CD1c-positive myeloid dendritic cell (primary cell): Measurements from ENCODE around the gene PRPH2.
"Not testable (repeated sequence)": the region's sequence is repeated elsewhere in the genome, so short reads cannot be mapped to it uniquely, and the experiment has no call there.

Experiments used
- DNase-seq: peaks from one replicate; pipeline ENCODE4 v3.0.0-alpha.2; 2016; ENCODE audit errors: extremely low spot score

Gene PRPH2

GRCh38 chr6:42698217-42698616 lies 24.2 kb downstream of the PRPH2 start:
- DNase-seq = no peak

DNA sequence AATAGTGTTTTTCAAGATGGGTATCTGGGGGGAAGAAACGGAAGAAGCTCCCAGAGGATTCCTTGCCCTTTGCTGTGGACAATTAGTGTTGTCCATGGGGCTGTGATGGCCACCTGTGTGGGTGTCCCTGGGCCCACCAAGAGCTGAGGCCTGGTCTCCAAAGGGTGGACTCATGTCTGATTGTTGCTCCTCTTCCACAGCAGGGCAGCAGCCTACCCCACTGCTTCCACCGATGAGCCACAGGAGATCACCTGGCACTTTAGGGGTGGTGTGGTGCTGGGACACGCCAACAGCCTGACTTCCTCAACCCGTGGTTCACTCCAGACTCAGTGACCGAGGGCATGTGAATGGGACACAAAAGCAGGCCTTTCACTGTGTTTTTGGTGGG lies 25.1 kb downstream of the PRPH2 start:
- DNase-seq = no peak

GRCh38 chr6:42696526-42697267 lies 25.7 kb downstream of the PRPH2 start:
- no peak for DNase-seq

DNA sequence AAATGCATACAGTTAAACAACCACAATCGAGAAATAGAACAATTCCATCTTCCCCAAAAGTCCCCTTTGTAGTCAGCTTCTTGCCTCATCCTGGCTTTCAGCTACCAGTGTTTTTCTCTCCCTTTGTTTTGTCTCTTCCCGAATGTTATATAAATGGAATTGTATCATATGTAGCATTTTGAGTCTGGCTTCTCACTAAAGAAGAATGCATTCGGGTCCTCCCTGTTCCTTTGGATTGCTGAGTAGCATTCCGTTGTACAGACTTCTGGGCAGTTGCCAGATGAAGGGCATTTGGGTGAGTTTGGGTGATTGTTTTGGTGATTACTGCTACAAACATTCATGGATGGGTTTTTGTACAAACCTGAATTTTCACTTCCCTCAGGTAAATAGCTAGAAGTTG lies 27.8 kb downstream of the PRPH2 start:
- DNase-seq = no peak

DNA sequence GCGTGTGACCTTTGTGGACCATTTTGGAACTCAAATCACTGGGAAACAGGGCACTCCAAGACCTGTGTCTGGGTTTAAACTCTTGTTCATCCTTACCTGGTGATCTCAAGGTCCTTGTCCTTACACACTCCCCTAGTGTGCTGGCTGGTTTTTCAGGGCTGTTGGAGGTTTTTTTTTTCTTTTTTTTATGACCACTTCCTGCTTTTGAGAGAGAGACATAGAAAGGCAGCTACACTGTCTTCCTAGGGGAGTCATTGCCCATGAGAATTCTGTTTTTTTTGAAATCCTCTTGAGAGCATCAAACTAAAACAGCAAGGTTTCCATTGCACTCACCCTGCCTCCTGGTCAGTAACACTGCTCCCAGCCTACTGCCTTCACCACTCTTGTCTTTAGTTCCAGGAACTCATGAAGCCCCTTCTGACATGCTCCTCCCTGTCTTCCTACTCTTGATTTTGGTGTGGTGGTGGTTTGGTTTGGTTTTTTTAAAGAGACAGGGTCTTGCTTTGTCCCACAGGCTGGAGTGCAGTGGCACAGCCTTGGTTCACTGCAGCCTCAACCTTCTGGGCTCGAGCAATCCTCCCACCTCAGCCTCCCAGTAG lies 28.6 kb downstream of the PRPH2 start:
- no peak for DNase-seq

DNA sequence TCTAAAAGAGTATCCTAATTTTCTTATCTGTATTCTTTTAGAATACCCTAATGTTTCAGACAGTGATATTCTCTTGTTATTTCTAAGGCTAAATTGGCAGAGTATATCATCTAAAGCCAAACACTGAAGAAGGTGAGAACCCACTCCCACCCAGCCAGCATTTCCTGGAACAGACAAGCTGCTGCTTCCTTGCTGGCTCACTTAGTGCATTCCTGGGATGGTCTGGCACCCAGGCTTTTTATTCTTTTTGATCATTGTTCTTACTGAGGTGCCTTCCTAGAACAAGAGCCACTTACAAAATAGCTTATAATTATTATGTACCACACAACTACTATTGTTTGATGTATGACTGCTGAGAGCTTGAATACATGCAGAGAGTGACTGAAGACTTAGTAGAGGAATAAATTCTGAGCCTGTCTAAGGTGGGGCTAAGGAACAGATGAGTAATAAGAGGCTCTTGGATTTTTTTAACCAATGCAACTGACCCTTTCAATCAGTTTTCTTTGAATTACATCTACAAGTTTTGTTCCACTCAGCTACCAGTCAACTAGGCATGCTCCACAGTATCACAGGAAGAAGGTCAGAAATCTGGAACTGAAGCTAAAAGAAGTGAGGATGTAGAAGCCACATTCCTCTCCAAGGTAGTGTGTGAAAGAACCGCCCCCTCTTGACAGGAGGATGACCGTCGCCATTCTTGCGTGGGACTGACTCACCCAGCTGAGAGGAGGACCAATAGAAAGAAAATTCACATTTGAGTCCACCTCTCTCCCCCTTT lies 30.1 kb downstream of the PRPH2 start:
- DNase-seq = no peak

DNA sequence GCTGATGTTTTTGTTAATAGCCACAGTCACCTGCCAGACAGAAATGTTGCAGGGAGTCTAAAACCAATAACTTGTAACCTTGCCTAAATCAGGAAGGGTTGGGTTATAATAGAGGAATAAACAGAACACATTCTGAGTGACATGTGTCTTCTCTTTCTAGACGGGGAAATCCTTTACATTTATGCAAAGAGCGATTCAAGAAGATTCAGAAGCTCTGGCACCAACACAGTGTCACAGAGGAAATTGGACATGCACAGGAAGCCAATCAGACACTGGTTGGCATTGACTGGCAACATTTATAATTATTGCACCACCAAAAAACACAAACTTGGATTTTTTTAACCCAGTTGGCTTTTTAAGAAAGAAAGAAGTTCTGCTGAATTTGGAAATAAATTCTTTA lies 31.5 kb downstream of the PRPH2 start:
- DNase-seq = no peak

DNA sequence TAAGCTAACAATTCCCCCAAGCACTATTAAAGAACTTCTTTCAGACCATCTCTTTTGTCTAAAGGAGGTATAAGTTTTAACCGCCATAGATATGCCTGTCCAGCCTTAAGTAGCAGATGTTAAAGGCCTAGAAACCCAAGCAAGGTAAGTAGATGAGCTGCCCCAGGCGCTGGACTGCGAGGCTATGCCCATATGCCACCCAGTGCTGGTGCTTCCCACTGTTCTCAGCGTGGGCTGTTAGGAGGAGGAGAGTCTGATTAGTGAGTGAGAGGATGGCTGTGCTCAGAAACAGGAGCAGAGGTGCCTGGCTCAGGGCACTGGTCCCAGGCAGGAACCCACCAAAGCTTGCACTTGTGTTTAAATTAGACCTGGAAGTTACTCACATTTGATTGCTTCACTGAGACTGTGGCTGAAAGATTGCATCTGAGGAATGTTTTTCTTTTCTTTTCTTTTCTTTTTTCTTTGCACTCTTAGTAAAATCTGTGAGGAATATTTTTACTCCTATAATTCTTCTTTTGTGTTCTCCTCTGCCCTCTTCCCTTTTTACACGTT lies 32.2 kb downstream of the PRPH2 start:
- no peak for DNase-seq

GRCh38 chr6:42689371-42689770 lies 33.0 kb downstream of the PRPH2 start:
- DNase-seq = no peak

DNA sequence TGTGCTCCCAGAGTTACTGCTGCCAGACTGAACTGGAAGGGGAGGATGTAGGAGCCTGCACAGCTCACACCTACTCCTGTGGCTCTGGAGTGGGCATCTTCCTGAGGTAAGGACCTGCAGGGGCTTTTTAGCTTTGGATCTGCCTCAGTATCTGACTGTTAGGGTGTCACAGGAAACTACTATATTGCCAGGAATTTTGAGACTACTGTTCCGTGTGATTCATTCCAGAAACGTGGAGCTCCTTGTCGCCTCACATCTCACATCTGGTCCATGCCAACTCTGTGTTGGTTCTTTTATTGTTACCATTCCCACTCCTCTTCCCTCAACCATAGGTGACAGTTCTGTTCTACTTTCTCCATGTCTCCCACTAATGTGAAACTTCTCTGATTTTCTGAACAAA lies 34.1 kb downstream of the PRPH2 start:
- no peak for DNase-seq

- DNase-seq = no peak
Observed at GRCh38 chr6:42679358-42679757, 43.0 kb downstream of the PRPH2 start.

DNA sequence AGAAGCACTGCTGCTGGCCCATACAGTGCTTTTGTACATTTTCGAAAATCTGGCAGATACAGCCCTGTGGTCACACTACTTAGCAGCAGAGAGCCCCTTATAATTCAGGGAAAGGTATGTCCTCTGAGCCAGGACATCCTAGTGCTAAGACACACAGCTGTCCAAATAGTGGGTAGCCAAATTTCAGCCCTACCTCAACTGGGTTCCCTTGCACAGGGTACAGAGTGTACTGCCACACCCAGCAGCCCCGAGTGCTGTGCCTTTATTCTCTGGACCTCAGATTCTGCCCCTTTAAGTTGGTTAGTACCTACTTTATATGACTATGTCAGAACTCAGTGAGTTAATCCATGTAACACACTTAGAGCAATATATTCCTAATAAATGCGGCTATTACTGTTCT lies 47.6 kb downstream of the PRPH2 start:
- DNase-seq = no peak

GRCh38 chr6:42674368-42674767 lies 48.0 kb downstream of the PRPH2 start:
- not testable (repeated sequence) for DNase-seq

GRCh38 chr6:42664718-42665117 lies 57.7 kb downstream of the PRPH2 start:
- no peak for DNase-seq

DNA sequence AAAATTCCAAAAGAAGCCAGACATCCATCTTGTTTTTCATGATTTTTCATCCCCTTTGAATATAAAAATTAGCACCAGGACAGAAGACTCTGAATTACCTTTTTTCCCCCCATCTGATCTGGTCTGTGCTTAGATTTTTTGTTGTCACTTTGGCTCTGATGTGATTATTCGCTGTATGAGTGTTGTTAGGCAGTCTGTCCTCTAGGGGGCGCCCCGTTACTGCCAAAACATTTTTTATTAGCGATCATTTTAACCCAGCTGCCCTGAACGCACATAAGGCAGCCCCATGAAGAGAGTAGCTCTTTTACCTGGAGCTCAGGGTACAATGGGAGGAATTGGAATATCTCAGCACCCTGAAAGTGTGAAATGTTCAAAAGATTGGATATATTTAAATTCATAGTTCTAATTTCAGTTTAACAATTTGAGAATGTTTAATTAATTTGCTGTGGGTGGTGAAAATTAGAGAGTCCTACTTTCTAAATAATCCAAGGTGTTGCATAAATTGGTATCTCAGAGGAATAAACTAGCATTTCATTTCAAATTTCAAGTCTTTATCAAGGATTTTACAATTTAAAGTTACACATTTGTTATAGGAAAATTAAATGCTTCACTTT lies 60.8 kb downstream of the PRPH2 start:
- peak; percentile 88 for DNase-seq

DNA sequence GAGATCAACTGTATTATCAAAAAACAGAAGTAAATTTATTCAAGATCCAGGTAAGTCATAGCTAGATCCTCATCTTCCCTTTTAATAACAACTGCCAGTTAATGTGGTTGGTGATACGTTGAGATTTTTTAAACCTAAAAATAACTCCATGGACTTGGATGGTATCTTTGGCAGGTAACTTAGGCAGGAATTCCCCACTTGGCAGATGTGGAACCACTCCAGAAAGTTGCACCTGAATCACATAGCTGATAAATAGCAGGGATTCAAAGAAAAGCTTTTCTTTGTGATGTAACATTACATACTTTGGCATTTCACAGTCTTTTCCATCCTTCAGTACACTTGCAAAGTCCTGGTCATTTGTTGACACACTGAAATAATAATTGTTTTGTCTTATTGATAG lies 62.6 kb downstream of the PRPH2 start:
- DNase-seq = no peak

DNA sequence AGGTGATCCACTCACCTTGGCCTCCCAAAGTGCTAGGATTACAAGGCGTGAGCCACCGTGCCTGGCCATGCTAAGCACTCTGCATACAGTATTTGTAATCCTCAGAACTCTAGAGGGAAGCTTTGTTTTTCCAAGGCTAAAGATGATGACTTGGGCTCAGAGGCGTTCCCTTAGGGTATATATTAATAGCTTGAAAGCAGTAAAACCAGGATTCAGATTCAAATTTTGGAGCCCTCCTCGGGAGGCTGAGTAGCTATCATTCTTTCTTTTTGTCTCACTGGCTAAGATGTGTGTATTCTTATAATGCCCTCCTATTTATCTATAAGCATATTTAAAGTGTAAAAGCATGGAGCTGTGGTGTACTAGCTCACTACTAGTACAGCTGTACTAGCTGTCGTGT lies 68.5 kb downstream of the PRPH2 start:
- no peak for DNase-seq

DNA sequence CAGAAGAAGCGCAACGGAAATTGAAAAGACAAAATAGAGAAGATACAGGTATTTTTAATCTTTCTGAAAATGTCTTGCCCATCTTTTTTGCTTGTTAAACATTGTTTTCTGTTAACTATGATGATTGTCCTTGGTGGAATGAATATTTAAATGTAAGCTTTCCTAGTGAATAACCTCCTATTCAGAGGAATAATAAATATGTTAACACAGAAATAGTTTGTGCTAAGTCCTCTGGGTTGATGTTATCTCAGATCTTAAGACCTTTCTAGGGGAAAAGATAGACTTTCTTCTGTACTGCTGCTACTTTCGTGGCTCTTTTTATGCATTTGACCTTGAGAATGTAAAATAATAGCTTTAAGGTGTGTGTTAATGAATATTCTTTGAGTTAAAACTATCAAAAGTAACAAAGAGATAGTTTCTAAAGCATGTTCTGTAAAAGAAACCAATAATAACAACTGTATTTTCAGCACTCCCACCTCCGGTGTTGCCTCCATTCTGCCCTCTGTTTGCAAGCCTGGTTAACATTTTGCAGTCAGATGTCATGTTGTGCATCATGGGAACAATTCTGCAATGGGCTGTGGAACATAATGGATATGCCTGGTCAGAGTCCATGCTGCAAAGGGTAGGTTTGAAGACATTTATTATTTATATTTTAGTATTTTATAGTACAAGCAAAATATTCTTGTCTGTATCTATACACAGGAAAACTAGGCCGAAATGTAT lies 70.2 kb downstream of the PRPH2 start:
- DNase-seq = no peak
